Glomerular endothelial cell (primary cell): ENCODE measurements around the gene PIK3R2. TPM values are rescaled to one million over a fixed set of nuclear protein-coding genes. Genes with fewer than 3 reads are reported as not detected.
"Not testable (repeated sequence)": the region's sequence is repeated elsewhere in the genome, so short reads cannot be mapped to it uniquely, and the experiment has no call there.

Experiments
- DNase-seq: peaks from one replicate; pipeline ENCODE4 v3.0.0-alpha.2; 2011; ENCODE audit warnings: low read depth, low spot score; ENCODE audit errors: extremely low read depth
- total RNA-seq: library from RNA; depleted of rRNA; stranded (reverse); fragments of >200 nt; gene quantifications from 2 replicates; pipeline ENCODE4 v1.2.3, GENCODE V29; 2015

The PIK3R2 gene
- total RNA-seq, 1 donor from 2014 or later: 17.4 TPM

GRCh38 chr19:18198374-18198773 lies 45.4 kb downstream of the PIK3R2 start:
- DNase-seq: no peak

GRCh38 chr19:18202397-18202777 lies 49.4 kb downstream of the PIK3R2 start:
- no peak for DNase-seq

- no peak for DNase-seq
These were observed 49.9 kb downstream of the PIK3R2 start for GRCh38 chr19:18202778-18203407.

GRCh38 chr19:18203408-18203862 lies 50.5 kb downstream of the PIK3R2 start:
- no peak for DNase-seq

GRCh38 chr19:18203863-18204393 lies 51.0 kb downstream of the PIK3R2 start, which contains the start of gene RAB3A:
Gene RAB3A (minus strand): TSS chr19:18204042. CDS start chr19:18202740, 1,302 bp downstream.
- peak; percentile 97 for DNase-seq

GRCh38 chr19:18204394-18205199 lies 51.6 kb downstream of the PIK3R2 start:
- no peak for DNase-seq

GRCh38 chr19:18205200-18205892 lies 52.4 kb downstream of the PIK3R2 start:
- DNase-seq: no peak

GRCh38 chr19:18206018-18206417 lies 53.1 kb downstream of the PIK3R2 start:
- DNase-seq: no peak

GRCh38 chr19:18208098-18208951 lies 55.4 kb downstream of the PIK3R2 start:
- DNase-seq: no peak

GRCh38 chr19:18209912-18210311 lies 56.9 kb downstream of the PIK3R2 start:
- DNase-seq: not testable (repeated sequence)

GRCh38 chr19:18211683-18212082 lies 58.7 kb downstream of the PIK3R2 start:
- no peak for DNase-seq

- DNase-seq: no peak
These were observed 61.9 kb downstream of the PIK3R2 start for GRCh38 chr19:18214779-18215433.

- no peak for DNase-seq
These were observed 63.8 kb downstream of the PIK3R2 start for GRCh38 chr19:18216789-18217188.

- DNase-seq: no peak
These were observed 65.2 kb downstream of the PIK3R2 start for GRCh38 chr19:18218159-18218558.

- DNase-seq: no peak
These were observed 65.6 kb downstream of the PIK3R2 start for GRCh38 chr19:18218600-18218999.

Other genes with a start within 250 kb of the PIK3R2 start
- gene CCDC124, start 220.1 kb upstream of the PIK3R2 start, total RNA-seq: 94.4 and 103 TPM in 2 replicates
- gene KCNN1, start 186.1 kb upstream of the PIK3R2 start, total RNA-seq: 0.41 and 2.3 TPM in 2 replicates
- gene ARRDC2, start 145.0 kb upstream of the PIK3R2 start, total RNA-seq: 15.5 and 38.1 TPM in 2 replicates
- 0.12 and 0.19 TPM in 2 replicates for gene IL12RB1, start 66.2 kb upstream of the PIK3R2 start, total RNA-seq
- 7.9 and 8.3 TPM in 2 replicates for gene MAST3, start 55.4 kb upstream of the PIK3R2 start, total RNA-seq
- gene IFI30, start 20.6 kb downstream of the PIK3R2 start, total RNA-seq: 13.4 and 21.0 TPM in 2 replicates
- 30.7 and 36.3 TPM in 2 replicates for gene MPV17L2, start 40.1 kb downstream of the PIK3R2 start, total RNA-seq
- 2.6 and 4.1 TPM in 2 replicates for gene RAB3A, start 50.9 kb downstream of the PIK3R2 start, total RNA-seq
- 0.58 TPM in 1 of 2 replicates, not detected in the other for gene PDE4C, start 73.3 kb downstream of the PIK3R2 start, total RNA-seq
- gene IQCN, start 121.3 kb downstream of the PIK3R2 start, total RNA-seq: 0.92 and 2.4 TPM in 2 replicates
- 212 and 428 TPM in 2 replicates for gene JUND, start 128.5 kb downstream of the PIK3R2 start, total RNA-seq
- gene LSM4, start 169.9 kb downstream of the PIK3R2 start, total RNA-seq: 201 and 204 TPM in 2 replicates
- gene PGPEP1, start 187.4 kb downstream of the PIK3R2 start, total RNA-seq: 18.6 and 26.5 TPM in 2 replicates
- gene GDF15, start 233.0 kb downstream of the PIK3R2 start, total RNA-seq: 429 and 528 TPM in 2 replicates
- not detected in 2 replicates for gene LRRC25, start 244.5 kb downstream of the PIK3R2 start, total RNA-seq